Caco-2 (cell line): ENCODE results near the gene SLC38A8. TPM values are rescaled to one million over a fixed set of nuclear protein-coding genes. Genes with fewer than 3 reads are reported as not detected.

Experiments used
- BruUV-seq: library from RNA; stranded (reverse); fragments of 400-500 nt; replicated peaks from 2 replicates; lab custom pipeline; 2021; lab: Mats Ljungman, UMichigan
- CTCF ChIA-PET: fragments of 300-600 bp; sonication (Branson Sonifier 250); formaldehyde crosslinking; loops from one replicate; lab custom pipeline; 2022; ENCODE audit warnings: antibody characterized with exemption; lab: Charles Lee
- POLR2A ChIA-PET: fragments of 300-600 bp; sonication (Branson Sonifier 250); formaldehyde crosslinking; loops from one replicate; lab custom pipeline; 2022; ENCODE audit warnings: antibody characterized with exemption; lab: Charles Lee
- DNase-seq, 2 experiments: peaks; one replicate each; pipeline versions ENCODE4 v3.0.0 to v3.0.0-alpha.2; 2020 to 2022
- H3K27me3 ChIP-seq: replicated peaks from 2 replicates; pipeline ENCODE4 v1.6.0; 2011; ENCODE audit warnings: low read length; ENCODE audit not compliant: control insufficient read depth, insufficient read depth
- H3K36me3 ChIP-seq: 2 replicates; pipeline ENCODE4 v1.5.1; 2011; ENCODE audit warnings: low read length; ENCODE audit not compliant: control insufficient read depth, insufficient read depth
- H3K4me1 ChIP-seq: fragments of 250-450 bp; sonication (Bioruptor Pico); 2 replicates; pipeline ENCODE4 v1.5.1; 2020; ENCODE audit warnings: mild to moderate bottlenecking
- H3K4me3 ChIP-seq: 2 replicates; pipeline ENCODE4 v1.5.1; 2011; ENCODE audit warnings: low read depth, mild to moderate bottlenecking, control low read depth, low read length
- H3K9me3 ChIP-seq: fragments of 250-450 bp; sonication (Bioruptor Pico); 2 replicates; pipeline ENCODE4 v1.5.1; 2020; ENCODE audit warnings: mild to moderate bottlenecking, moderate library complexity
- H3K27ac Mint-ChIP-seq: one replicate; pipeline ENCODE4 v1.8.0; 2022; ENCODE audit warnings: mixed read lengths; ENCODE audit not compliant: unreplicated experiment
- H3K27me3 Mint-ChIP-seq: one replicate; pipeline ENCODE4 v1.8.0; 2022; ENCODE audit warnings: mixed read lengths; ENCODE audit not compliant: insufficient read depth, unreplicated experiment
- H3K36me3 Mint-ChIP-seq: one replicate; pipeline ENCODE4 v1.8.0; 2022; ENCODE audit warnings: mild to moderate bottlenecking, mixed read lengths; ENCODE audit not compliant: insufficient read depth, unreplicated experiment
- H3K4me1 Mint-ChIP-seq: one replicate; pipeline ENCODE4 v1.8.0; 2022; ENCODE audit warnings: low read depth, mixed read lengths; ENCODE audit not compliant: unreplicated experiment
- H3K4me3 Mint-ChIP-seq: one replicate; pipeline ENCODE4 v1.8.0; 2022; ENCODE audit warnings: mild to moderate bottlenecking, moderate library complexity, mixed read lengths; ENCODE audit not compliant: unreplicated experiment
- H3K9me3 Mint-ChIP-seq: one replicate; pipeline ENCODE4 v1.8.0; 2022; ENCODE audit warnings: mixed read lengths; ENCODE audit not compliant: unreplicated experiment
- intact Hi-C: fragments of 100-400 bp; cut with micrococcal nuclease; formaldehyde crosslinking; loops from one replicate; pipeline ENCODE4 v1.10.0; 2022; ENCODE audit not compliant: unreplicated experiment
- total RNA-seq: library from RNA; stranded (reverse); gene quantifications from 2 replicates; pipeline ENCODE4 v1.2.3, GENCODE V29; 2022
- TF ChIP-seq, protein P1 (sequence below), 2 experiments: fragments of 200-600 bp in 1 of 2; IDR thresholded peaks; 1 replicate in 1 of 2; 2 replicates in 1 of 2; pipeline versions ENCODE4 v1.5.1 to v1.8.0; 2011 to 2022; ENCODE audit warnings: antibody characterized with exemption in 1 of 2, control low read depth in 1 of 2, inconsistent platforms in 1 of 2, low read depth in 1 of 2, low read length in 1 of 2, mild to moderate bottlenecking in 1 of 2, moderate library complexity in 1 of 2; ENCODE audit not compliant: insufficient read depth in 1 of 2, severe bottlenecking in 1 of 2, unreplicated experiment in 1 of 2

Gene SLC38A8
- total RNA-seq, 1 experiment from 2014 or later = 0.79 TPM

DNA sequence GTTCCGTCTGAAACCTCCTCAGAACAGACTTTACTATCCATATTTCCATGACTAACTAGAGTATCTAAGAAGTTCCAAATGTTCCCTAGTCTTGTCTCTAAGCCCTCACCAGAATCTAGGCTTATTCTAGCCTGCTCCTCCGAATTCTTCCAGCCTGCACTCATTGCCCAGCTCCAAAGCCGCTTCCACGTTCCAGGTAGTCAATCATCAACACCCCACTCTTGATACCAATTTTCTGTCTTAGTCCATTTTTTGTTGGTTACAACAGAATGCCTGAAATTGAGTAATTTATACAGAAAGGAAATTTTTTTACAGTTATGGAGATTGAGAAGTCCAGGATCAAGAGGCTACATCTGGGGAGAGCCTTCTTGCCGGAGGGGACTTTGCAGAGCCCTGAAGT is 21.1 kb downstream of the SLC38A8 start:
- Mint-ChIP-seq H3K9me3 (peaks cover 36% of the 10 kb centered on the region), H3K27ac (no peak overlapping the region), H3K4me1 (no peaks in the 10 kb centered on the region), H3K4me3 (no peak overlapping the region), H3K27me3 (no peaks in the 10 kb centered on the region), H3K36me3 (no peaks in the 10 kb centered on the region)
- CTCF ChIA-PET = no interaction called here
- peaks cover 7% of the 10 kb centered on the region for H3K4me1 ChIP-seq
- POLR2A ChIA-PET = no interaction called here
- no TSS peak for BruUV-seq
- no peak for DNase-seq
- peaks cover 18% of the 10 kb centered on the region for H3K9me3 ChIP-seq
- intact Hi-C loops = no loop called here
- H3K36me3 ChIP-seq = no peaks in the 10 kb centered on the region
- H3K4me3 ChIP-seq = no peak overlapping the region
- TF ChIP-seq, protein P1, sequence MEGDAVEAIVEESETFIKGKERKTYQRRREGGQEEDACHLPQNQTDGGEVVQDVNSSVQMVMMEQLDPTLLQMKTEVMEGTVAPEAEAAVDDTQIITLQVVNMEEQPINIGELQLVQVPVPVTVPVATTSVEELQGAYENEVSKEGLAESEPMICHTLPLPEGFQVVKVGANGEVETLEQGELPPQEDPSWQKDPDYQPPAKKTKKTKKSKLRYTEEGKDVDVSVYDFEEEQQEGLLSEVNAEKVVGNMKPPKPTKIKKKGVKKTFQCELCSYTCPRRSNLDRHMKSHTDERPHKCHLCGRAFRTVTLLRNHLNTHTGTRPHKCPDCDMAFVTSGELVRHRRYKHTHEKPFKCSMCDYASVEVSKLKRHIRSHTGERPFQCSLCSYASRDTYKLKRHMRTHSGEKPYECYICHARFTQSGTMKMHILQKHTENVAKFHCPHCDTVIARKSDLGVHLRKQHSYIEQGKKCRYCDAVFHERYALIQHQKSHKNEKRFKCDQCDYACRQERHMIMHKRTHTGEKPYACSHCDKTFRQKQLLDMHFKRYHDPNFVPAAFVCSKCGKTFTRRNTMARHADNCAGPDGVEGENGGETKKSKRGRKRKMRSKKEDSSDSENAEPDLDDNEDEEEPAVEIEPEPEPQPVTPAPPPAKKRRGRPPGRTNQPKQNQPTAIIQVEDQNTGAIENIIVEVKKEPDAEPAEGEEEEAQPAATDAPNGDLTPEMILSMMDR (IDR thresholded peaks at IDR 0.05; ENCODE audit: insufficient read depth in 1 of 2, low read depth in 1 of 2, low read length in 1 of 2, severe bottlenecking in 1 of 2, unreplicated experiment in 1 of 2) = no peak
- no peaks in the 10 kb centered on the region for H3K27me3 ChIP-seq

DNA sequence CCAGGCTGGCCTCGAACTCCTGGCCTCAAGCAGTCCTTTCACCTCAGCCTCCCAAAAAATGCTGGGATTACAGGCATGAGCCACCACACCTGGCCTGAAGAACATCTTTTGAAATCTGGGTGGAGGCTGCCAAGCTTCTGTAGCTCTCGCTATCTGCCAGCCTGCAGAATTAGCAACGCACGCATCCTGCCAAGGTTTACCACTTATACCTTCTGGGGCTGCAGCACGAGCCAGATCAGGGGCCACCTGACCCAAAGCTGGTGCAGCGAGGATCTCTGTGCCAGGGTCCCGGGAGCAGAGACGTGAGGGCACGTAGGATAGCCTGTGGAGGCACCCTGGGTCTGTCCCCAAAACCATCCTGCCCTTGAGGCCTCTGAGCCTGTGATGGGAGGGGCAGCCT is 22.2 kb downstream of the SLC38A8 start:
- H3K4me1 ChIP-seq = peaks cover 7% of the 10 kb centered on the region
- no TSS peak for BruUV-seq
- Mint-ChIP-seq H3K4me1 (no peaks in the 10 kb centered on the region), H3K36me3 (no peaks in the 10 kb centered on the region), H3K27me3 (no peaks in the 10 kb centered on the region), H3K4me3 (no peak overlapping the region), H3K9me3 (peaks cover 36% of the 10 kb centered on the region), H3K27ac (no peak overlapping the region)
- no peak overlapping the region for H3K4me3 ChIP-seq
- intact Hi-C loops = no loop called here
- POLR2A ChIA-PET = no interaction called here
- TF ChIP-seq, protein P1 (IDR thresholded peaks at IDR 0.05; ENCODE audit: insufficient read depth in 1 of 2, low read depth in 1 of 2, low read length in 1 of 2, severe bottlenecking in 1 of 2, unreplicated experiment in 1 of 2) = no peak
- H3K27me3 ChIP-seq = no peaks in the 10 kb centered on the region
- no peaks in the 10 kb centered on the region for H3K36me3 ChIP-seq
- CTCF ChIA-PET = no interaction called here
- peaks cover 18% of the 10 kb centered on the region for H3K9me3 ChIP-seq
- no peak for DNase-seq

DNA sequence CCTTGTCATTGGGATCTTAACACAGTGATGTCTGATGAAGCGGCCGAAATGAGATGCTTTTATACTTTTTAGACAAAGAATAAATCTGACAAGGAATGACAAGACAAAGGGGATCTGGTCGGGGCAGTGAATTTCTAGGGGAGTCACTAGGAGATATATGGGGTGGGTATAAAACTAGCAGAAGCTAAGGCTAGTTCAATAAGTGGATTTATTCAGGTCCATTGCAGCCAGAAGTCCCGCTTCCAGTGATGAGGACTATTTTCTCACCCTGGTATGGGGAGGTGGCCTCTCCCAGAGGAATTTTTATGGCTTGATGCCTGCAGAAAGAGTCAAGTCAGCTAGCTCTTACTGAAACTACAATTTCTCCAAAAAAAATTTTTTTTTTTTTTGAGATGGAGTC is 23.9 kb downstream of the SLC38A8 start:
- ChIA-PET POLR2A (no interaction called here), CTCF (no interaction called here)
- intact Hi-C loops = no loop called here
- H3K27me3 ChIP-seq = no peaks in the 10 kb centered on the region
- Mint-ChIP-seq H3K27ac (no peak overlapping the region), H3K4me1 (no peaks in the 10 kb centered on the region), H3K9me3 (peaks cover 43% of the 10 kb centered on the region), H3K4me3 (no peak overlapping the region), H3K36me3 (no peaks in the 10 kb centered on the region), H3K27me3 (no peaks in the 10 kb centered on the region)
- H3K4me3 ChIP-seq = no peak overlapping the region
- DNase-seq = no peak
- H3K4me1 ChIP-seq = peaks cover 4% of the 10 kb centered on the region
- BruUV-seq = no TSS peak
- peaks cover 18% of the 10 kb centered on the region for H3K9me3 ChIP-seq
- TF ChIP-seq, protein P1 (IDR thresholded peaks at IDR 0.05; ENCODE audit: insufficient read depth in 1 of 2, low read depth in 1 of 2, low read length in 1 of 2, severe bottlenecking in 1 of 2, unreplicated experiment in 1 of 2) = no peak
- H3K36me3 ChIP-seq = no peaks in the 10 kb centered on the region
